Progenitor cell of endocrine pancreas (in vitro differentiated cells): ENCODE results near the gene UIMC1. TPM values are rescaled to one million over a fixed set of nuclear protein-coding genes. Genes with fewer than 3 reads are reported as not detected.

ENCODE experiments used
- DNase-seq: peaks from one replicate; pipeline ENCODE4 v3.0.0; 2021; ENCODE audit warnings: low spot score; ENCODE audit not compliant: unreplicated experiment
- H3K27ac Mint-ChIP-seq: 2 replicates; pipeline ENCODE4 v1.8.0; 2021; ENCODE audit warnings: mild to moderate bottlenecking, moderate library complexity, mixed read lengths
- H3K27me3 Mint-ChIP-seq: 2 replicates; pipeline ENCODE4 v1.8.0; 2021; ENCODE audit warnings: mixed read lengths
- H3K36me3 Mint-ChIP-seq: 2 replicates; pipeline ENCODE4 v1.8.0; 2022; ENCODE audit warnings: mixed read lengths; ENCODE audit not compliant: insufficient read depth
- H3K4me1 Mint-ChIP-seq: 2 replicates; pipeline ENCODE4 v1.8.0; 2021; ENCODE audit warnings: low read depth, mixed read lengths
- H3K4me3 Mint-ChIP-seq: 2 replicates; pipeline ENCODE4 v1.8.0; 2021; ENCODE audit warnings: low read depth, mild to moderate bottlenecking, moderate library complexity, mixed read lengths
- H3K9me3 Mint-ChIP-seq: 2 replicates; pipeline ENCODE4 v1.8.0; 2021; ENCODE audit warnings: low read depth, mixed read lengths
- total RNA-seq: library from RNA; stranded (reverse); gene quantifications from 2 replicates; pipeline ENCODE4 v1.2.1, GENCODE V29; 2021
- TF ChIP-seq, protein P1 (sequence below): fragments of 200-600 bp; sonication (generic); IDR thresholded peaks from one replicate; pipeline ENCODE4 v1.5.0; 2021; ENCODE audit warnings: antibody characterized with exemption, mild to moderate bottlenecking; ENCODE audit not compliant: unreplicated experiment

The UIMC1 gene
- total RNA-seq, 1 donor from 2014 or later, result 47.4 TPM

DNA sequence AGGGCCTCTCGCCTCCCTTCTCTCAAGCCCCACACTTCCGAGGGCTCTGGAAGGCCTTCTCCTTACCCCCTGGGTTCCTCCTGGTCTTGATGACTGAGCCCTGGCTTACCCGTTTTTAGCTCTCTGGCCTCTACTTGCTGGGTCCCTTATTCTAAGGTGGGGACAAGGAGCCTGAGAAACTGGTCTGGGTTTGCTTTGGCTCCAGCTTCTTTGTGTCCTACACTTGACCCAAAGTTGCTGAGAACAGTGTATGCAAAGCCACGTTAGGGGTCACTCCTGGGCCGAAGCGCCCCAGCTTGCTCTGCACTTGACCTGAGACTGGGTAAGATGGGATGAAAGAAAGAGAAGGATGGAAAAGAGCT is 16.7 kb upstream of the UIMC1 start:
- peak overlapping the region; percentile 99 for H3K4me3 Mint-ChIP-seq
- no peaks in the 10 kb centered on the region for H3K27me3 Mint-ChIP-seq
- TF ChIP-seq, protein P1, sequence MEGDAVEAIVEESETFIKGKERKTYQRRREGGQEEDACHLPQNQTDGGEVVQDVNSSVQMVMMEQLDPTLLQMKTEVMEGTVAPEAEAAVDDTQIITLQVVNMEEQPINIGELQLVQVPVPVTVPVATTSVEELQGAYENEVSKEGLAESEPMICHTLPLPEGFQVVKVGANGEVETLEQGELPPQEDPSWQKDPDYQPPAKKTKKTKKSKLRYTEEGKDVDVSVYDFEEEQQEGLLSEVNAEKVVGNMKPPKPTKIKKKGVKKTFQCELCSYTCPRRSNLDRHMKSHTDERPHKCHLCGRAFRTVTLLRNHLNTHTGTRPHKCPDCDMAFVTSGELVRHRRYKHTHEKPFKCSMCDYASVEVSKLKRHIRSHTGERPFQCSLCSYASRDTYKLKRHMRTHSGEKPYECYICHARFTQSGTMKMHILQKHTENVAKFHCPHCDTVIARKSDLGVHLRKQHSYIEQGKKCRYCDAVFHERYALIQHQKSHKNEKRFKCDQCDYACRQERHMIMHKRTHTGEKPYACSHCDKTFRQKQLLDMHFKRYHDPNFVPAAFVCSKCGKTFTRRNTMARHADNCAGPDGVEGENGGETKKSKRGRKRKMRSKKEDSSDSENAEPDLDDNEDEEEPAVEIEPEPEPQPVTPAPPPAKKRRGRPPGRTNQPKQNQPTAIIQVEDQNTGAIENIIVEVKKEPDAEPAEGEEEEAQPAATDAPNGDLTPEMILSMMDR, result no peak
- H3K4me1 Mint-ChIP-seq, result peaks cover 16% of the 10 kb centered on the region
- no peaks in the 10 kb centered on the region for H3K9me3 Mint-ChIP-seq
- no peak for DNase-seq
- H3K27ac Mint-ChIP-seq, result peak overlapping the region; percentile 98
- peaks cover 6% of the 10 kb centered on the region for H3K36me3 Mint-ChIP-seq

DNA sequence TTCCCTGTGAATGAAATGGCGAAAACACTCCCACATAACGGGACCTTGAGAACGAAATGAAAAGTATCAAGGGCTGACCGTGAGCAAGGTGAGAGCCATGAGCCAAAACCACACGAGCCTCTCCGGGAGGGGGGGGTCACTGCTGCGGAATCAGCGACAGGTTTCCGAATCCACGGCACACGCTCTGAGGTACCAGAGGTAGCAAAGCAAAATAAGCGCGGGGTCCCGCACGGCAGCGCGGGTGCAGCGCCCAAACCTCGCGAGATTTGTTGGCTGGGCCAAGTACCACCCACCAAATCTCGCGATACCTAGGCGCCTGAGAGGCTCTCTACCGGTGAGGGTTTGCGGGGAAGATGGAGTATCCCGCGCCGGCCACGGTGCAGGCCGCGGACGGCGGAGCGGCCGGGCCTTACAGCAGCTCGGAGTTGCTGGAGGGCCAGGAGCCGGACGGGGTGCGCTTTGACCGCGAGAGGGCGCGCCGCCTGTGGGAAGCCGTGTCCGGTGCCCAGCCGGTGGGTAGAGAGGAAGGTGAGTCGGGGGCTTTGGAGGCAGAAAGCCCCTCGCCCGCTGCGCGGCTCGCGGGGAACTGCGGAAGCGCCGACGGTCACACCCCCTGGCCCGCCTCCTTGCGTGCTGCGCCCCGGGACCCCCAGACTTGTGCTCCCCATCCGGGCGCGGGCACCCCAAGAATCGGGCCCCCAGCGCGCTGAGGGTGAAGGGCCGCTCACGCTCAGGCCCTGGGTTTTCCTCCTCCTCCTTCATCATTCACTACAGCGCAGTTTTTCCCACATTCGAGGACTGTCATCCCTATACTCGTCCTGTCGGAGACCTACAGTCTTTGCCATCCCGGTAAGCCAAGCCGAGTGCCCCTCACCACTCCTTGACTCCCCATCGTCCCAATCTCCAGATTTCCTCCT is 16.1 kb upstream of the UIMC1 start, which contains the start of gene ZNF346:
ZNF346 (plus strand) TSS at position 311 of the 917 bp plus-strand sequence; CDS start at position 354, 43 bp downstream.
- H3K9me3 Mint-ChIP-seq, result no peaks in the 10 kb centered on the region
- H3K4me3 Mint-ChIP-seq, result peak within 1 kb of the TSS; percentile 99
- H3K36me3 Mint-ChIP-seq, result peaks cover 6% of the 10 kb centered on the region
- peak; percentile 91 for DNase-seq
- peaks cover 16% of the 10 kb centered on the region for H3K4me1 Mint-ChIP-seq
- TF ChIP-seq, protein P1, result peak; percentile 71
- H3K27me3 Mint-ChIP-seq, result no peaks in the 10 kb centered on the region
- H3K27ac Mint-ChIP-seq, result peak within 1 kb of the TSS; percentile 98

DNA sequence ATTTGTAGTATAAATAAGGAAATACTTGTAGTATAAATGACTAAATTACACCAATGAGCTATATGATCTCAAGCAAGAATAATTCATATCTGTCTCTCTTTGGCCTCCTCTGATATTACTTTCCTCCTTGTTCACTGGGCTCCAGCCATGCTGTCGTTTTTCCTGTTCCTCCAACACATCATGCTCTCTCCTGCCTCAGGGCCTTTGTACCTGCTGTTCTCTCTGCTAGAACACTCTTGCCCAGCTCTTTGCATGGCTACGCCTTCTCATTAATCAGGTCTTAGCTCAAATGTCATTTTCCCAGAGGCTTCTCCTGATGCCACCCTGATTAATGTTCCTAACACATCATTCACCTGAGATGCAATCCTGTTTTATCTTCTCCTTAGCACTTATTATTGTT is 13.5 kb upstream of the UIMC1 start:
- H3K27ac Mint-ChIP-seq, result no peak overlapping the region
- no peak overlapping the region for H3K4me3 Mint-ChIP-seq
- H3K4me1 Mint-ChIP-seq, result peaks cover 15% of the 10 kb centered on the region
- no peaks in the 10 kb centered on the region for H3K27me3 Mint-ChIP-seq
- no peaks in the 10 kb centered on the region for H3K9me3 Mint-ChIP-seq
- TF ChIP-seq, protein P1, result no peak
- H3K36me3 Mint-ChIP-seq, result peaks cover 2% of the 10 kb centered on the region
- no peak for DNase-seq

DNA sequence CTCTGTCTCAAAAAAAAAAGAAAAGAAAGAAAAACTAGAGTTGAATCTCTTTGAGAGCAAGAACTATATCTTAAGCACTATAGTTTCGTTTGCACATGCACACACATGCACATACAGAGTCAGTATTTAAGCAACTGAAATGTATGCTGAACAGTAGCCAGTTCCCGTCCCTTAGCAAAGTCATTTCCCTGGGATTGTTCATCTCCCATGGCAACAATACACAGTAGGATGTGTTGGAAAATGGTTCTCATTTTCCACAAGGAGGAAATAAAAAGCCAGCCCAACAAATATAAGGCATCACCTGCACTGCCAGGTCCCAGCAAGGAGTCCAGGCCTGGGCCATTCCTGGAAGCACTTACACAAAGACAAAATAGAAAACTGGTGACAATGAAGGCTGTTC is 11.8 kb upstream of the UIMC1 start:
- Mint-ChIP-seq H3K27me3 (no peaks in the 10 kb centered on the region), H3K4me1 (peaks cover 4% of the 10 kb centered on the region), H3K27ac (no peak overlapping the region), H3K9me3 (no peaks in the 10 kb centered on the region), H3K4me3 (no peak overlapping the region), H3K36me3 (no peaks in the 10 kb centered on the region)
- DNase-seq, result no peak
- TF ChIP-seq, protein P1, result no peak

DNA sequence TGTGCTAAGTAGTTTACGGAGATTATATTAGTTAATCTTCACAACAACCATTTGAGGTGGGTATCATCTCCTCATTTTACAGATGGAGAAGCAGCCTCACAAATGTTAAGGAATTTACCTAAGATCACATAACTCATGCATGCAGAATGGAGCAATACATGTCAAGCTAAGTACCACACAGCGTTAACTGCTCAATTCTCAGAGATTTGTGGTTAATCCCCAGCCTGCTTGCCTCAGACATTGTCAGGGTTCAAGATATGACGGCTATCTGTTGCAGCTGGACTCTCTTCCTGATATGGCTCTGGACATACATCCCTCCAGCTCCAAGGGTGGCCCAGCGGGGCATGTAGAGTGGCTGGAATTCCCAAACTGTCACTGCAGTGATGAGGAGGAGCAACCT is 8.6 kb upstream of the UIMC1 start:
- Mint-ChIP-seq H3K27me3 (no peaks in the 10 kb centered on the region), H3K4me1 (no peaks in the 10 kb centered on the region), H3K36me3 (no peaks in the 10 kb centered on the region), H3K4me3 (no peak overlapping the region), H3K27ac (no peak overlapping the region), H3K9me3 (no peaks in the 10 kb centered on the region)
- DNase-seq, result no peak
- TF ChIP-seq, protein P1, result no peak
